ENCODE results near the gene FEN1.

DNA sequence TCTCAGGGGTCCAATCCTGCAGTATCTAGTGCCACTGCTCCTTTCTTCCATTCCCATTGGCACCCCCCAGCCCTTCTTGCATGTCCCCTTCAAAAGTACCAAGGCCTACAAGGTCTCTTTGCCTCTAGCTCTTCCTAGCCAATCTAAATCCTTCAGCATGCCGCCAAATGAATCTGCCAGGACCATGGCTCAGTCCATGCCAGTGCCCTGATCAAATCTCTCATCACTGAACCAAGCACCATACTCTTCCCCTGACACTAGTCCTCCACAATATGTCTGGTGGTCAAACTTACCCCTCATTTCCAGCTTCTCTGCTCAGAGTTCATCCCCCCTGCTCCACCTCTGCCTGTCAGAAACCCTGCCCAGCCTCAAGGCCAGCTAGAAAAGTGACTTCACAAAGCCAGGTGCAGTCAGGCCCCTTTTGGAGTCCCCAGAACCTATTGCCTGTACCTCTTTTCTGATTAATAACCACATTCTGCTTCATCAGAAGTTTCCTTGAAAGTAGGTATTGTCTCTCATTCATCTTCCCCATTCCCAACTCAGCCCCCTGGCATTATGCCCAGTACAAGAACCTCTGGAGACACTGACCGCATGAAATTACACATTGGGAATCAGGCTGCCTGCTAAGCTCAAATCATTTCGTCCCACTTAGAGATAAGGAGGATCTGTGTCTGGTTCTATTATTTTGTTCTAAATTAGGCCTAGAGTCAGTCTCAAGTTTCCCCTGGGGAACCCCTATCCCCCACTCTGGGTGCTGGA lies 11.4 kb downstream of the FEN1 start:
- TF ChIP-seq ZNF48 (tag by site-specific recombination; IDR thresholded peaks at IDR 0.05) (no peak), ZNF394 (tag by site-specific recombination; IDR thresholded peaks at IDR 0.05; ENCODE audit: borderline replicate concordance) (no peak)
- TF ChIP-seq, protein P1, sequence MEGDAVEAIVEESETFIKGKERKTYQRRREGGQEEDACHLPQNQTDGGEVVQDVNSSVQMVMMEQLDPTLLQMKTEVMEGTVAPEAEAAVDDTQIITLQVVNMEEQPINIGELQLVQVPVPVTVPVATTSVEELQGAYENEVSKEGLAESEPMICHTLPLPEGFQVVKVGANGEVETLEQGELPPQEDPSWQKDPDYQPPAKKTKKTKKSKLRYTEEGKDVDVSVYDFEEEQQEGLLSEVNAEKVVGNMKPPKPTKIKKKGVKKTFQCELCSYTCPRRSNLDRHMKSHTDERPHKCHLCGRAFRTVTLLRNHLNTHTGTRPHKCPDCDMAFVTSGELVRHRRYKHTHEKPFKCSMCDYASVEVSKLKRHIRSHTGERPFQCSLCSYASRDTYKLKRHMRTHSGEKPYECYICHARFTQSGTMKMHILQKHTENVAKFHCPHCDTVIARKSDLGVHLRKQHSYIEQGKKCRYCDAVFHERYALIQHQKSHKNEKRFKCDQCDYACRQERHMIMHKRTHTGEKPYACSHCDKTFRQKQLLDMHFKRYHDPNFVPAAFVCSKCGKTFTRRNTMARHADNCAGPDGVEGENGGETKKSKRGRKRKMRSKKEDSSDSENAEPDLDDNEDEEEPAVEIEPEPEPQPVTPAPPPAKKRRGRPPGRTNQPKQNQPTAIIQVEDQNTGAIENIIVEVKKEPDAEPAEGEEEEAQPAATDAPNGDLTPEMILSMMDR (tag by site-specific recombination; IDR thresholded peaks at IDR 0.05): no peak
